GM19043 (cell line): ENCODE data around the gene TIRAP.

Experiments used
- ATAC-seq: cut with Tn5 transposase; IDR thresholded peaks from one replicate; pipeline ENCODE4 v1.9.1; 2021; ENCODE audit warnings: low read depth; ENCODE audit not compliant: unreplicated experiment

TIRAP gene

GRCh38 chr11:126318574-126319373 lies 35.9 kb downstream of the TIRAP start:
- ATAC-seq = peak; percentile 91

GRCh38 chr11:126319374-126319740 lies 36.5 kb downstream of the TIRAP start:
- ATAC-seq = no peak

GRCh38 chr11:126322996-126323395 lies 40.1 kb downstream of the TIRAP start:
- no peak for ATAC-seq

GRCh38 chr11:126327281-126328000 lies 44.5 kb downstream of the TIRAP start:
- ATAC-seq = no peak

GRCh38 chr11:126328001-126328390 lies 45.1 kb downstream of the TIRAP start:
- ATAC-seq = no peak

- no peak for ATAC-seq
Observed at GRCh38 chr11:126328444-126328843, 45.6 kb downstream of the TIRAP start.

GRCh38 chr11:126328938-126329643 lies 46.2 kb downstream of the TIRAP start:
- no peak for ATAC-seq

GRCh38 chr11:126329644-126330211 lies 46.8 kb downstream of the TIRAP start:
- no peak for ATAC-seq

- ATAC-seq = no peak
Observed at GRCh38 chr11:126331286-126331685, 48.4 kb downstream of the TIRAP start.

- no peak for ATAC-seq
Observed at GRCh38 chr11:126332221-126332711, 49.4 kb downstream of the TIRAP start.

GRCh38 chr11:126333142-126333541 lies 50.2 kb downstream of the TIRAP start:
- ATAC-seq = no peak

GRCh38 chr11:126334659-126335462 lies 52.0 kb downstream of the TIRAP start:
- no peak for ATAC-seq

- ATAC-seq = no peak
Observed at GRCh38 chr11:126335463-126335760, 52.5 kb downstream of the TIRAP start.

- no peak for ATAC-seq
Observed at GRCh38 chr11:126336138-126336541, 53.2 kb downstream of the TIRAP start.

- no peak for ATAC-seq
Observed at GRCh38 chr11:126336671-126337101, 53.8 kb downstream of the TIRAP start.

GRCh38 chr11:126337126-126337473 lies 54.2 kb downstream of the TIRAP start:
- ATAC-seq = no peak

- no peak for ATAC-seq
Observed at GRCh38 chr11:126337474-126338241, 54.8 kb downstream of the TIRAP start.

GRCh38 chr11:126338346-126339055 lies 55.6 kb downstream of the TIRAP start:
- ATAC-seq = no peak
